ENCODE measurements around the gene WBP2.
"Not testable (repeated sequence)": the region's sequence is repeated elsewhere in the genome, so short reads cannot be mapped to it uniquely, and the experiment has no call there.

WBP2 gene

GRCh38 chr17:75869282-75870141, 14.4 kb upstream of the WBP2 start:
- peak in 49 of 51 donors; percentile 40 to 90 (median 76) for DNase-seq

DNA sequence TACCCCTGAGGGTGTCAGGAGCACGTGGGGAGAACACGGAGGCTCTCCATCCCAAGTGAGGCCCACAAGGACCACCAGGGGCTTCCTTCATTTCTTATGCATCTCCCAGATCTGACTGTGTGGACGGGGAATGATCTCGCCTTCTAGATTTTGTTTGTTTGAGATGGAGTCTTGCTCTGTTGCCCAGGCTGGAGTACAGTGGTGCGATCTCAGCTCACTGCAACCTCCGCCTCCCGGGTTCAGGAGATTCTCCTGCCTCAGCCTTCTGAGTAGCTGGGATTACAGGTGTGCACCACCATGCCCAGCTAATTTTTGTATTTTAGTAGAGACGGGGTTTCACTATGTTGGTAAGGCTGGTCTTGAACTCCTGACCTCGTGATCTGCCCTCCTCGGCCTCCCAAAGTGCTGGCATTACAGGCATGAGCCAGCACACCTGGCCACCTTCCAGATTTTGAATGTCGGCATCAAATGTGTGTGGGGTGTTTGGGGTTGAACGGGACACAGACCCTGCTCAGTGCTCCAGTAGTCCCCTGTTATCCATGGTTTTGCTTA, 13.7 kb upstream of the WBP2 start:
- DNase-seq = peak in 1 of 51 donors; percentile 67

- DNase-seq = not testable (repeated sequence)
Measured at GRCh38 chr17:75865404-75866188, 10.5 kb upstream of the WBP2 start.

- not testable (repeated sequence) for DNase-seq
Measured at GRCh38 chr17:75864887-75865286, 9.8 kb upstream of the WBP2 start.

DNA sequence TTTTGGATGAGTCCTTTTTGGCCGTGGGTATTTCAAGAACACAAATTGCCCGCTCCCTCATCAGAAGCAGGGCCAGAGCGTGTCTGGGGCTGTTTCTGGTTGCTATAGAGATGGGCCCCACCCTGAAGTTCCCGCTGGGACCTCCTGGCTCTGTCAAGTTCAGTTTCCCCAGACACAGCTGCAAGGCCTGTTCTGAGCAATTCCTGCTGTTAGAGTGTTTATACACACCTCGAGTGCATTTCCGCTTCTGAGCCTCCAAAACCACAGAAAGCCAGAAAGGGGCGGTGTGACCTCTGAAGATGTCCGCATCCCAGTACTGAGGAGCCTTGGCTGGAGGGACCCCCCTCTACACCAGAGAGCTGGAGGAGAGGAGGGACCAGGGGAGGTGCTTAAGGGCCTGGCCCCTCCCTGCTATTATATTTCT, 9.3 kb upstream of the WBP2 start:
- DNase-seq = no peak

GRCh38 chr17:75861927-75862317, 6.8 kb upstream of the WBP2 start:
- no peak for DNase-seq

DNA sequence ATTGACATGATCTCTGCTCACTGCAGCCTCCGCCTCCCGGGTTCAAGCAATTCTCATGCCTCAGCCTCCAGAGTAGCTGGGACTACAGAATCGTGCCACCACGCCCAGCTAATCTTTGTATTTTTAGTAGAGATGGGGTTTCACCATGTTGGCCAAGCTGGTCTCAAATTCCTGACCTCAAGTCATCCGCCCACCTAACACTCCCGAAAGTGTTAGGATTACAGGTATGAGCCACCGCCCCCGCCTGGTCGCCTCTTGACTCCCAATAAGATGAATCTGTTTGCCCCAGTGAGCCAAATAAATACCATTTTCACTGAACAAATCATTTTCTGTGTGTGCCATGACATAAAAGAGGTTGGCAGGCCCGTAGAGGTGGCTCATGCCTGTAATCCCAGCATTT, 4.2 kb upstream of the WBP2 start:
- DNase-seq = not testable (repeated sequence)

DNA sequence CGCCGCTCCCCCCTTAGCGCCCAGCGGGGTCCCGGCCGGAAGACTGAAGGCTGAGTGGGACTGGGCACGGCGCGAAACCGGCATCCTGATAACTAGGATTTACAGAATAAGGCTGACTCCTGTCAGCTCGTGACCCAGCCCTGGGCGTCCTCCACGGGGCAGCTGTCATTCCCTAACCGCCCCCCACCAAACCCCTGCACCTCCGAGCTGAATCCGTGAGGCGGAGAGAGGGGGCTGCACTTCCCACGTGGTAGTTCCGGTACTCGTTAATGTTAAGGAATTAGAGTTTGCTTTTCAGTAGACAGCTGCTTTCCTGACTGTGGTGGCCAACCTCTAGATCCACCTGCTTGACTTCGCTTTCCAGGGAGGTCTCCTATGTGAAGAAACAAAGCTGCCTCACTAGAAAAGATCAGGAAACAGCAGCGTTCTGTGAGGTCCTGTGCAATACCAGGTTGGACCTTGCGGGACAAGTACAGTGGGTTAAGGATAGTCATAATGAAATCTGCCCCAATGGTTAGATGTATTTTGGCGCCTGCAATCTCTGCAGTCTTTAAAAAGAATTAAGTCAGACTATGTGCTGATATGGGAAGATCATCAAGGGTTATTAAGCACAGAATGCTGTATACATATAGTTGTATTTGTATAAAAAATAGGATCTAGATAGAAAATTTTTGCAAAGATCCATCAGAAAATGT, 1.1 kb upstream of the WBP2 start:
- DNase-seq = peak in 13 of 51 donors; percentile 38 to 74 (median 60)

GRCh38 chr17:75854881-75855309, 240 bp downstream of the WBP2 start:
- peak in 13 of 51 donors; percentile 59 to 81 (median 74) for DNase-seq

DNA sequence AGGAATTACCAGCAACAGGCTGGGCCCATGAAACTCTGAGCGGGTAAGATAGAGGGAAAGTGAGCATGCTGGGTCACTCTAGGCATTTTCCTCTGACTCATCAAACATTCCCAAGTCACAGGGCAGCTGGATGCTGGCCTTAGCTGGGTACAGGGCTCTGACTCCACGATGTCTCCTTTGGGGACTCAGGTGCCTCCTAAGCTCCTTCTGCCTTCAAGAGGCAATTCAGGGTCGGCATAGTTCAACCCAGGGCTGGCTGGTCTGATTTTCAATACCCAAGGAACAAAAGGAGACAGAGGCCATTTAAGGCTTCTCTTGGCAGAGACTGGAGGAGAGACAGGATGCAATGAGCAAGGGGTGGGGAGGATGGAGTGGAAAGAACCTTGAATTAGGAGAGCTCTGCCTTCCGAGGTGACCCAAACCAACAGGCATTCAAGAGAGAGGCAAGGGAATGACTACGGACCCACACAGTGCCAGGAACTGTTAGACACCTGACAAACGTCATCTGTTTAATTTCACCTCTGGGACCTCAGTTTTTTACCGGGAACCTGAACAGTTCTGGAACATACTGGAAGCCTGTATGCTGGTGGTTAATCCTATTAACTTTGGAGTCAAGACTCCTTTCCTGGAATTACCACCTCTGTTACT, 910 bp downstream of the WBP2 start:
- DNase-seq = peak in 6 of 51 donors; percentile 21 to 47 (median 42)

DNA sequence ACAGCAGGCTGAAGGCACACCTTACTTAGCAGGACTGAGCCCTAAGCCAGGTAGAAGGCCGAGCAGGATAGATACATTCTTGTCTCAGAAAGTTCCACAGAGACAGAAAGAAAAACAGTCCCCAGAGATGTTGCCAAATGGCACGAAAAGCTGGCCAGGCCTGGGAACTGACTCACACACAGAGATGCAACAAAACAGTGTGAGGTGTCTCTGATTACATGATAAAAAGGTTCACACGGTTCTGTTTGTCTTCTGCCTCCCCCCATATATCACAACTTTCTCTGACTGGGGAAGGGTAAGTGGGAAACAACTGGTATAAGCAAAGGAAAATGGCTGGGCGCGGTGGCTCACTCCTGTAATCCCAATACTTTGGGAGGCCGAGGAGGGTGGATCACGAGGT, 1.7 kb downstream of the WBP2 start:
- peak in 1 of 51 donors; percentile 22 for DNase-seq

DNA sequence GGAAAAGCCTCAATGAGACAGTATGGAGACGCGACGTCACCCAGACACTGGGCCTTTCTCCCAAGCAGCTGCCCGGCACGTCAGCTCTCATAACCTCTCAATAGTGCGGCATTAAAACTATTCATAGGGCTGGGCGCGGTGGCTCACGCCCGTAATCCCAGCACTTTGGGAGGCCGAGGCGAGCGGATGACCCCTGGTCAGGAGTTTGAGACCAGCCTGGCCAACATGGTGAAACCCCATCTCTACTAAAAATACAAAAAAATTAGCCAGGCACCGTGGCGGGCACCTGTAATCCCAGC, 3.5 kb downstream of the WBP2 start:
- DNase-seq = peak in 8 of 51 donors; percentile 28 to 60 (median 44)

DNA sequence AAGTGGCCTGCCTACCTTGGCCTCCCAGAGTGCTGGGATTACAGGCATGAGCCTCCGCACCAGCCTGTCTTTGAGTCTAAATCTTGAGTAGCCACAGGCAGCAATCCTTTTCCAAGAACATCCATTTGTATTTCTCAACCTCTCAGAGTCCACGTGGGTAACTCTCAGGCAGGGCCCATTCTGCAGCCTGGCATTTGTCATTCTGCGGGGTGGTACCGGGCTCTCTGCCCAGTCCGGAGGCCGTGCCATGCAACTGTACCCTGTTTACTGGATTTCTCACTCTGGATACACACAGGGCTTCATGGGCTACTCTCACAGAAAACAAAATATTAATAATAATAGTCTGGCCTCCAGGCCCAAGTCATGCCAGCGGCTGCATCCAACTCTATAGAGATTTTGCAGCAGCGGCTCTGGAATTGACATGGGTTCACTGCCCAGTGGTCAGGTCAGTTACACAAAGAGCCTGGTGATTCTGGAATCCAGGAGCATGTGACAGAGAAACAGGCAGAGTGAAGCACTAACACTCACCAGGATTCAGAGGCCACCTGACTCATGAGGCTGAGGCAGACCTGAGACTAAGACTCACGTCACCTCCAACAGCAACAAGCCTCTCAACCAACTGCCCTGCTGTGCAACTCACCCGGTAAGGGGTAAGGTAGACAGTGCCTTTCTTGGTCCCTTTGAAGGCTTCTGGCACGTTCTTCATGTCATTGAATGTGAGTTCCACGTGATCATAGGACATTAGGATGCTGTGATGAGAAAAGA, 4.0 kb downstream of the WBP2 start:
- peak in 35 of 51 donors; percentile 27 to 78 (median 62) for DNase-seq

- DNase-seq = no peak
Measured at GRCh38 chr17:75849724-75850123, 5.4 kb downstream of the WBP2 start.

GRCh38 chr17:75849279-75849646, 5.9 kb downstream of the WBP2 start:
- peak in 3 of 51 donors; percentile 53 to 64 (median 62) for DNase-seq

DNA sequence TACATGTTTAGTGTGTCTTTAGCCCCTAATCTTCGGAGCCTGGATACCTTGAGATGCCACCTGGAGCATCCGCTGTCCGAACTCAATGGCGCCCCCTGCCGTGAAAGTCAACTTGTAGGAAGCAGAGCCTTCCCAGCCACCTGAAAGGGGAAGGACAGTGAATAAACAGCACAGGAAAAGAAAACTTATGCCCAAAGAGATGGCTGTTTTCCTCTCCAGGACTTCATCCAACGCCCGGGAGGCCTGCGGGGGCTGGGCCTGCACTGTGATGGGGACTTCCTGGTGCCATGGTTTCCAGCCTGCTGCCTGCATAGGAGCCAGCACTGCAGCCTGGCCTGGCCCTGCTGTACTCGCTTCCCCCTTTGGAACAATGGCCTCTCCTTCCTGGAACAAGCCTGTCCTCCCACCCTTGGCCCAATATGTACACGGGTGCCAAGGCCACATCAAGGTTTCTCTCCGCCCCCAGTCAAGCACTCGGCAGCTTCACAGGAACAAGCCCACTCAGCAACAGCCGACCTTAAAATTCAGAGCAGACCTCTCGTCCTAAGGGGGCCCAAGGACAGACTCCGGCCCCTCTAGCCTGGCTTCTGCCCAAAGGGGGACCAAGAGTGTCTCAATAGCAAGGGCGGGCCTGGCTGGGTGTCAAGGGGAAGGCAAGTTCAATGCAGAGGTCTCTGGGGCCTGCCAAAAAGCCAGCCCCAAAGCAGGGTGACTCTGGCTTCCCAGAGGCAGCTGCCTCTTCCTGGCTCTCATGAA, 6.4 kb downstream of the WBP2 start:
- peak in 44 of 51 donors; percentile 29 to 96 (median 67) for DNase-seq

- DNase-seq = no peak
Measured at GRCh38 chr17:75847614-75848522, 7.3 kb downstream of the WBP2 start.
